Measurements from ENCODE around the gene SH3BP1. TPM values are rescaled to one million over a fixed set of nuclear protein-coding genes. Genes with fewer than 3 reads are reported as not detected.

The SH3BP1 gene
- total and polyA plus RNA-seq, 2 of the 4 experiments (the other 2 are of a cell fraction), result 8.8 to 33.3 TPM

DNA sequence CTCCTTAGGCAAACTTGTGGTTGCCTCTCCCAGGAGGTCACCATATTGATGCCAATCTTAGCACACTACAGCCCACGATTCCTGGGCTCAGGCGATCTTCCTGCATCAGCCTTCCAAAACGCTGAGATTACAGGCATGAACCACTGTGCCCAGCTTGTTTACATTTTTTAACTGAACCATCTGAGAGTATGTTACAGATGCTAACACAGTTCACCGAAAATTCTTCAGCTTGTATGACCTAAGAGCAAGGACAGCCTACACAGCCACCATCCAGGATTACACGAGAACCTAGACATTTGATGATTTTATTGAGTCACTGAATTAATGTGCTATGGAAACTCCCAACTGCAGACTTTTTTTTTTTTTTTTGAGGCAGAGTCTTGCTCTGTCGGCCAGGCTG lies 30.1 kb downstream of the SH3BP1 start:
- no peak overlapping the region for H3K9ac ChIP-seq (ENCODE audit: low read depth, low read length)
- no peak overlapping the region for H3K56ac ChIP-seq (ENCODE audit: extremely low read depth, insufficient read depth, low read length)
- no peaks in the 10 kb centered on the region for H3K27me3 ChIP-seq (ENCODE audit: control insufficient read depth, insufficient read depth, low read length)
- no peak overlapping the region for H4K91ac ChIP-seq (ENCODE audit: insufficient read depth, low read depth, low read length)
- no peaks in the 10 kb centered on the region; the same call in 1 of the 2 replicates for H3K9me1 ChIP-seq (ENCODE audit: insufficient read depth, low read length)
- peak; percentile 90 for DNase-seq
- H3K4me2 ChIP-seq (ENCODE audit: low read depth, low read length), result peak overlapping the region; percentile 0; the same call in 1 of the 2 replicates
- H3K9me3 ChIP-seq (ENCODE audit: control insufficient read depth, insufficient read depth, low read length), result no peaks in the 10 kb centered on the region
- H3K4me1 ChIP-seq (ENCODE audit: control insufficient read depth, insufficient read depth, low read length), result peaks cover 9% of the 10 kb centered on the region
- H4K20me1 ChIP-seq (ENCODE audit: insufficient read depth, low read length), result no peaks in the 10 kb centered on the region; the same call in 1 of the 2 replicates
- dilution Hi-C loops (cut with HindIII; ENCODE audit: low sequenced_read_pairs, unreplicated experiment), result no loop called here
- H2BK15ac ChIP-seq (ENCODE audit: low read depth, low read length), result no peak overlapping the region
- TF ChIP-seq MAZ (IDR thresholded peaks at IDR 0.05; ENCODE audit: borderline replicate concordance, low read depth, low read length) (no peak), RCOR1 (IDR thresholded peaks at IDR 0.05; ENCODE audit: insufficient replicate concordance, low read length) (peak; percentile 30), BHLHE40 (IDR thresholded peaks at IDR 0.05; ENCODE audit: low read depth, low read length) (peak; percentile 37; the same call in 1 of the 2 replicates), FOS (IDR thresholded peaks at IDR 0.05; ENCODE audit: low read depth, low read length) (0 out of 2 replicates have a peak, but pooled peaks have one; percentile 13), POLR2A (IDR thresholded peaks at IDR 0.05; ENCODE audit: low read depth, low read length) (no peak)
- H2AK5ac ChIP-seq (ENCODE audit: low read depth, low read length), result peak overlapping the region; percentile 6; the same call in 1 of the 2 replicates
- peak overlapping the region; percentile 1; the same call in 1 of the 2 replicates for H3K4ac ChIP-seq (ENCODE audit: low read depth, low read length)
- H4K8ac ChIP-seq (ENCODE audit: low read depth in 2 of 2, low read length in 2 of 2), result no peak overlapping the region
- 0 out of 2 replicates have a peak overlapping the region, but pooled peaks have one; percentile 3 for H3K18ac ChIP-seq (ENCODE audit: low read depth, low read length)
- H2BK20ac ChIP-seq (ENCODE audit: low read depth, low read length), result no peak overlapping the region
- no peak overlapping the region for H3K23ac ChIP-seq (ENCODE audit: low read depth, low read length)
- peaks cover 14% of the 10 kb centered on the region for H3K36me3 ChIP-seq (ENCODE audit: control insufficient read depth, insufficient read depth, low read length)
- H4K5ac ChIP-seq (ENCODE audit: low read depth, low read length), result no peak overlapping the region
- POLR2A ChIA-PET (ENCODE audit: unreplicated experiment), result no interaction called here
- no TSS peak for BruUV-seq (replicated peaks)
- no peak overlapping the region for H2AK9ac ChIP-seq (replicated peaks; ENCODE audit: low read depth, low read length, poor library complexity)
- ATAC-seq (ENCODE audit: low read depth), result peak; percentile 89
- no peak overlapping the region for H2BK120ac ChIP-seq (ENCODE audit: low read depth, low read length)
- H3K4me3 ChIP-seq (ENCODE audit: insufficient read depth, low read depth, low read length), result no peak overlapping the region
- intact Hi-C loops (cut with micrococcal nuclease), result no loop called here
- no peak overlapping the region for H2AFZ ChIP-seq (replicated peaks; ENCODE audit: low read length, poor library complexity)
- WGBS, 2 experiments (ENCODE audit: extremely low coverage in 2 of 2, insufficient read length in 1 of 2), result no CpG with 5 or more reads among the region's 6 CpGs
- H2BK5ac ChIP-seq (ENCODE audit: low read depth, low read length, poor library complexity, severe bottlenecking), result peak overlapping the region; percentile 6
- no peak overlapping the region for H3K14ac ChIP-seq (replicated peaks; ENCODE audit: low read depth, low read length)
- CTCF ChIA-PET, result interaction anchor here (0.6 kb wide), 1 partner anchor 62 kb away, joined by 6 read pairs; no protein-coding TSS in a partner anchor
- peak overlapping the region; percentile 8; the same call in 1 of the 2 replicates for H3K27ac ChIP-seq (ENCODE audit: insufficient read depth, low read length)
- in situ Hi-C loops (cut with MboI; ENCODE audit: low sequenced_read_pairs), result no loop called here
- peaks cover 26 to 81% of the 10 kb centered on the region in 2 experiments for H3K79me1 ChIP-seq (ENCODE audit: low read depth in 1 of 2, low read length in 2 of 2)

Data from IMR-90 (cell line).